G401 (cell line): Measurements from ENCODE around the gene MSRB3. TPM values are rescaled to one million over a fixed set of nuclear protein-coding genes. Genes with fewer than 3 reads are reported as not detected.

ENCODE experiments used
- DNase-seq: peaks from one replicate; pipeline ENCODE4 v3.0.0-alpha.2; 2015; ENCODE audit warnings: low spot score
- in situ Hi-C: cut with HindIII; loops from 2 replicates; pipeline ENCODE4 v1.10.0; 2016; ENCODE audit warnings: low sequenced_read_pairs, mixed read lengths
- total RNA-seq: library from RNA; depleted of rRNA; stranded (reverse); fragments of >200 nt; shearing (Covaris generic); gene quantifications from 2 replicates; pipeline ENCODE4 v1.2.3, GENCODE V29; 2014

MSRB3 gene
- total RNA-seq, 1 experiment from 2014 or later = 147 TPM

DNA sequence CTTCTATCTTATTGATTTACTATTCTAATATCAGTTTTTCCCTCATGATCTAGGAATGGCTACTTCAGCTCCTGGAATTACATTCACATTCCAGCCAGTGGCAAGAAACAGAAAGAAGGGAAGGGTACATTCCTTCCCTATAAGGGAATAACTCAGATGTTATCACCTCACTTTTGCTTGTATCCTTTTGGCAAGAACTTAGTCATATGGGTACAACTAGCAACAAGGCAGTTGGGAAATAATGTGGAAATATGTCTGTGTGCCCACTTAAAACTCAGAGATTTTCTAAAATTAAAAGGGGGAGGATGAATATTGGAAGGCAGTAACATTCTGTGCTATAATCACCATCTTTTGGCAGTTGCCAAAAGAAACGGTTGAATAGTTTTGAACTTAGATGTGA, 85.6 kb downstream of the MSRB3 start:
- in situ Hi-C loops = no loop called here
- no peak for DNase-seq

GRCh38 chr12:65367396-65367795, 88.9 kb downstream of the MSRB3 start:
- no peak for DNase-seq
- in situ Hi-C loops = no loop called here

DNA sequence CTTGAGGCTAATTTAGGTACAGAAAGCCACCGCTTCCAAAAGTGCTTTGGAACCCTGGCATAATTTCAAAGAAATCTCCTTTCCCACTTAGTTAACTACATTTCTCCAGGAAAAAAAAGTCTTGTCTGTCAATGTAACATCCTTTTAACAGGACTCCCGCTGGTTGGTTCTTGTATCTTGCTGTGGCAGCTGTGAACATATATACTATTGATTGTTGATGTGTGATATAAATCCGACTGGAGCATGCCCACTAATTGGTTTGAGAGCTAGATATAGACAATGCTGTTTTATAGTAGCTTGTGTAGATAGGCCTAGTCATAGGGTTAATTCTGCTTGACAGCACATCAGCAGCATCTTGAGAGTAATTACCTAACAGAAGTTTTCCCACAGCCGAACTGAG, 89.6 kb downstream of the MSRB3 start:
- in situ Hi-C loops = no loop called here
- DNase-seq = no peak

GRCh38 chr12:65372574-65372973, 94.1 kb downstream of the MSRB3 start:
- no peak for DNase-seq
- in situ Hi-C loops = no loop called here

GRCh38 chr12:65384240-65384639, 105.8 kb downstream of the MSRB3 start:
- in situ Hi-C loops = no loop called here
- no peak for DNase-seq

DNA sequence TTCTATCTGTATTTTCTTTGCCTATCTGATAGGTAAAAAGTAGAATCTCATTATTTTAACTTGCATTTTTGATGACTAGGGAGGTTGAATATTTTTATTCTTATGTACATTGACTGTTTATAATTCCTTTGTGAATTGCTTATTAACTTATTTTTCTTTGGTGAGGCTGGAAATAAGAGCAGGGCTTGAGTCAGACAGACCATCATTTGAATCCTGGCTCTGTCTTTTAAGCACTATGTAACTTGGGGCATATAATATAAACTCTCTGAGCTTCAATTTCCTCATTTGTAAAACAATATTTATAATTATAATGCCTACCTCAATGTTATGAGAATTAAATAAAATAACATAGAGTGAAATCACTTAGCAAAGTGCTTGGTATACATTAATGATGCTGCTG, 108.9 kb downstream of the MSRB3 start:
- in situ Hi-C loops = no loop called here
- DNase-seq = no peak

- peak; percentile 58 for DNase-seq
Observed at GRCh38 chr12:65389436-65389835, 111.0 kb downstream of the MSRB3 start.

DNA sequence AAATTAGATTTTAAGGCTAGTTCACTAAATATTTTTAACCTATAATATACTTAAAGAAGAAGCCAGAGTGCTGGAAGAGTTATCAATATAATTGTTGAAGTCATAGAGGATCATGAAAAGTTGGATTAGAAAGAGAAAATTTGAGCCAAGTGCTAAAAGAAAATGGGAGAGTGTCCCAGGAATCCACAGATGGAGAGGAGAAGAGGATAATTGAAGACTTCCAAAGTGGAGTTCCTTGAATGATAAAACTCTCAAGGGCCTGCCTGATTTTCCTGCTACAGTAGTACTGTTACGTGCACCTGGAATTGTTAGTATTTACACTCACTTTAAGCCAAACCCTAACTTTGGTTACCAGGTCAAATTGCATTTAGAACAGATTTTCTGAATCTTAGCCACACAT, 113.2 kb downstream of the MSRB3 start:
- no peak for DNase-seq
- in situ Hi-C loops = no loop called here

More at GRCh38 chr12:65389436-65389835, 111.0 kb downstream of the MSRB3 start:
- in situ Hi-C loops = no loop called here

DNA sequence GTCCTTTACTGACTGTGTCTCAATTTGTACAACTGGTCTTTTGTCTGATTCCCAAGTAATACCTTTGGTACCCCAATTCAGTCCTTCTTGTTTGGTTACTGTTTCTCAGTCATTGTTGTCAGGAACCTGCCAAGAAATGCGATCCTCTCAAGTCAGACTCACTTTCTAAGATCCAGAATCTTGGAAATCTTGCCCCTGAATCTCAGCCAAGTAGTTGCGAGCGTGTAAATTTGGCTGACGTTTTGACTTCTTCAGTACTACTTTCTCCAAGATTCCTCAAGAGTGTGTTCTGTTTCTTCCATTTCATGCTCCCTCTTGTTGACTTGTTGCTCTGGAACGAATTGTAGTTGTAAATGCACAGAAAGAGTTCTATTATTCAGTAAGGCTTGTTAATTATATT, 114.0 kb downstream of the MSRB3 start:
- no peak for DNase-seq
- in situ Hi-C loops = no loop called here

DNA sequence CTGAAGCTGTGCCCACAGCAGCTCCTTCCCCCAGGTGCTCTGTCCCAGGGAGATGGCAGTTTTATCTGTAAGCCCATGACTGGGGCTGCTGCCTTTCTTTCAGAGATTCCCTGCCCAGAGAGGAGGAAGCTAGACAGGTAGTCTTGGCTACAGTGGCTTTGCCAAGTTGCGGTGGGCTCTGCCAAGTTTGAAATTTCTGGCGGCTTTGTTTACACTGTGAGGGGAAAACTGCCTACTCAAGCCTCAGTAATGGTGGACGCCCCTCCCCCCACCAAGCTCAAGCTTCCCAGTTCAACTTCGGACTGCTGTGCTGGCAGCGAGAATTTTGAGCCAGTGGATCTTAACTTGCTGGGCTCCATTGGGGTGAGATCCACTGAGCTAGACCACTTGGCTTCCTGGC, 124.7 kb downstream of the MSRB3 start:
- no peak for DNase-seq
- in situ Hi-C loops = no loop called here

- in situ Hi-C loops = no loop called here
- no peak for DNase-seq
Observed at GRCh38 chr12:65407388-65408149, 129.1 kb downstream of the MSRB3 start.

GRCh38 chr12:65408441-65408840, 130.0 kb downstream of the MSRB3 start:
- in situ Hi-C loops = no loop called here
- DNase-seq = no peak

GRCh38 chr12:65409726-65410125, 131.2 kb downstream of the MSRB3 start:
- DNase-seq = no peak
- in situ Hi-C loops = no loop called here

GRCh38 chr12:65411171-65411570, 132.7 kb downstream of the MSRB3 start:
- in situ Hi-C loops = no loop called here
- no peak for DNase-seq

DNA sequence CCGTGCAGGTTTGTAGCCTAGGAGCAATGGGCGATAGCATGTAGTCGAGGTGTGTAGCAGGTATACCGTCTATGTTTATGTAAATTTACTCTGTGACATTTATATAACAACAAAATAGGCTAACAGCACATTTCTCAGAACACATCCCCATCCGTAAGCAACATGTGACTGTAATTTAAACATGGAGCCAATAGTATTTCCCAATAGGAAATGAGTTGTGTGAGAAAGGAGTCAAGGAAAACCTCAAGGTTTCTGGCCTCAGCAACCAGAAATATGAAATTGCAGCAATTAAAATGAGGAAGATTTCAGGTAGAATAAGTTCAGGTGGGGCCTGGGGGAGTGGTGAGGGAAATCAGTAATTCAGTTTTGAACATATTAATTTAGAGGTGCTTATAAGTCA, 136.0 kb downstream of the MSRB3 start:
- in situ Hi-C loops = no loop called here
- no peak for DNase-seq

DNA sequence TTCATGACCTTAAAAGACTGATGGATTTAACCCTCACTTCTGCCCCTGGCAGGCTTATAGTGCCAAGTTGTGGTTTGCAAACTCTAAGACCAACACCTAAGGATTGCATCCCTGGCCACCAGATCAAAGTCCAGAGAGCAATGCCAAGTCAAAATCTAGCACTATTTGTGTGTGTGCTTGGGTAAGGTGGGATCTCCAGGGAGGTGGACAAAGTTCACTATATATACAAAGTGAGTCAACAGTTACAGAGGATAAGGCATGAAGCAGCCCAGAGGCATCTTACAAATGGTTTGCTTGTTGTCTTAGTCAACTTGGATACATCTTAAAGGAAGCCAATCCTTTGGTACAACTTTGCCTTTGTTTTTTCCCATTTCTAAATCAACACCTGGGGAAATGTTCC, 137.3 kb downstream of the MSRB3 start:
- DNase-seq = no peak
- in situ Hi-C loops = no loop called here

GRCh38 chr12:65419284-65420072, 141.0 kb downstream of the MSRB3 start:
- no peak for DNase-seq
- in situ Hi-C loops = no loop called here

- in situ Hi-C loops = no loop called here
- DNase-seq = no peak
Observed at GRCh38 chr12:65420941-65421340, 142.5 kb downstream of the MSRB3 start.

GRCh38 chr12:65427646-65428045, 149.2 kb downstream of the MSRB3 start:
- in situ Hi-C loops = no loop called here
- no peak for DNase-seq

GRCh38 chr12:65430006-65430405, 151.5 kb downstream of the MSRB3 start:
- no peak for DNase-seq
- in situ Hi-C loops = no loop called here
